Measurements from ENCODE around the gene FAM131B. TPM values are rescaled to one million over a fixed set of nuclear protein-coding genes. Genes with fewer than 3 reads are reported as not detected.

FAM131B gene
- total RNA-seq, 1 experiment from 2014 or later: 17.3 TPM

GRCh38 chr7:143401265-143401664, 38.8 kb upstream of the FAM131B start:
- no peak overlapping the region for H3K9ac ChIP-seq (ENCODE audit: extremely low read depth, insufficient read length, low read length)
- Mint-ChIP-seq H3K4me3 (no peak overlapping the region; a peak in 1 of 5 replicates), H3K27ac (no peak overlapping the region; a peak in 1 of 7 replicates), H3K36me3 (ENCODE audit: insufficient read depth in 1 of 3, low read depth in 3 of 3) (peaks cover 64 to 83% (median 82%) of the 10 kb centered on the region in 3 experiments), H3K27me3 (ENCODE audit: low read depth) (peaks cover 2% of the 10 kb centered on the region; the same call in 1 of the 2 replicates), H3K4me1 (peaks cover 18 to 25% of the 10 kb centered on the region in 2 experiments), H3K9me3 (no peaks in the 10 kb centered on the region)
- H3K4me2 ChIP-seq (ENCODE audit: insufficient read depth, insufficient read length, low read length): no peak overlapping the region
- no peaks in the 10 kb centered on the region for H3K27me3 ChIP-seq (ENCODE audit: insufficient read depth, low read length)
- TF ChIP-seq CTCF (conservative IDR thresholded peaks at IDR 0.05): no peak
- H2AK5ac ChIP-seq (ENCODE audit: insufficient read length, low read length): no peak overlapping the region
- WGBS (ENCODE audit: extremely low coverage, insufficient read length, low lambda C conversion rate): no CpG with 5 or more reads among the region's 12 CpGs
- no peak overlapping the region for H2BK15ac ChIP-seq (ENCODE audit: low read depth, low read length)
- H2BK20ac ChIP-seq (ENCODE audit: low read depth, low read length, poor library complexity, severe bottlenecking): no peak overlapping the region
- H2BK5ac ChIP-seq (ENCODE audit: insufficient read length, low read length): no peak overlapping the region
- H3K9me3 ChIP-seq (ENCODE audit: control insufficient read depth, low read depth, low read length): no peaks in the 10 kb centered on the region
- H3K79me1 ChIP-seq (ENCODE audit: insufficient read depth, low read depth, low read length, poor library complexity, severe bottlenecking): no peaks in the 10 kb centered on the region
- no peak overlapping the region for H3K18ac ChIP-seq (ENCODE audit: insufficient read length, low read depth, low read length)
- no peaks in the 10 kb centered on the region for H3K23me2 ChIP-seq (ENCODE audit: insufficient read length, low read depth, low read length, poor library complexity, severe bottlenecking)
- H4K5ac ChIP-seq (ENCODE audit: insufficient read length, low read depth, low read length): no peak overlapping the region
- H2AFZ ChIP-seq (ENCODE audit: low read length): no peak overlapping the region
- DNase-seq: peak; percentile 24
- H3K4ac ChIP-seq (ENCODE audit: low read depth, low read length): no peak overlapping the region
- no peak overlapping the region for H4K91ac ChIP-seq (ENCODE audit: insufficient read length, low read depth, low read length)
- no peak overlapping the region for H2BK12ac ChIP-seq (ENCODE audit: insufficient read length, low read depth, low read length)
- H3K23ac ChIP-seq (ENCODE audit: insufficient read length, low read depth, low read length): no peak overlapping the region
- H3K79me2 ChIP-seq (ENCODE audit: insufficient read depth, low read length): peaks cover 8% of the 10 kb centered on the region; the same call in 1 of the 2 replicates
- no peak overlapping the region for H3K27ac ChIP-seq (ENCODE audit: insufficient read length, low read depth, low read length)
- H3T11ph ChIP-seq (ENCODE audit: low read length): no peak overlapping the region
- H4K8ac ChIP-seq (replicated peaks; ENCODE audit: insufficient read length, low read depth, low read length): no peak overlapping the region
- no peak overlapping the region for H3K14ac ChIP-seq (ENCODE audit: insufficient read depth, low read length)
- no peaks in the 10 kb centered on the region for H4K20me1 ChIP-seq (ENCODE audit: control insufficient read depth, insufficient read depth, insufficient read length)
- no peak overlapping the region for H3K56ac ChIP-seq (ENCODE audit: insufficient read length, low read depth, low read length)
- H3K4me1 ChIP-seq (ENCODE audit: insufficient read depth, low read length): peaks cover 7% of the 10 kb centered on the region; the same call in 1 of the 2 replicates
- H2BK120ac ChIP-seq (ENCODE audit: low read depth, low read length, poor library complexity, severe bottlenecking): no peak overlapping the region
